ENCODE data around the gene NRSN2.

GRCh38 chr20:346033-346639 is 775 bp upstream of the NRSN2 start:
- TF ChIP-seq CTCF (IDR thresholded peaks at IDR 0.05) (no peak), EP300 (IDR thresholded peaks at IDR 0.05) (no peak)
